ENCODE results near the gene ZC2HC1C.

GRCh38 chr14:75123991-75124390 is 54.5 kb downstream of the ZC2HC1C start:
- TF ChIP-seq CTCF (conservative IDR thresholded peaks at IDR 0.05): no peak
- no peak for TF ChIP-seq EZH2 (IDR thresholded peaks at IDR 0.05; ENCODE audit: low read depth)

Measured in PC-9 (cell line).